Forelimb muscle (tissue), 1 donor: ENCODE data around the gene MLLT10. TPM values are rescaled to one million over a fixed set of nuclear protein-coding genes. Genes with fewer than 3 reads are reported as not detected.

ENCODE experiments used
- DNase-seq: peaks from one replicate; pipeline ENCODE4 v3.0.0-alpha.2; 2013; ENCODE audit warnings: low read depth
- polyA plus RNA-seq: library from polyadenylated mRNA; unstranded; fragments of 120-200 nt; gene quantifications from one replicate; pipeline ENCODE4 v1.2.1, GENCODE V29; 2013; ENCODE audit not compliant: insufficient read length

MLLT10 gene
- polyA plus RNA-seq, 1 donor: 28.2 TPM

DNA sequence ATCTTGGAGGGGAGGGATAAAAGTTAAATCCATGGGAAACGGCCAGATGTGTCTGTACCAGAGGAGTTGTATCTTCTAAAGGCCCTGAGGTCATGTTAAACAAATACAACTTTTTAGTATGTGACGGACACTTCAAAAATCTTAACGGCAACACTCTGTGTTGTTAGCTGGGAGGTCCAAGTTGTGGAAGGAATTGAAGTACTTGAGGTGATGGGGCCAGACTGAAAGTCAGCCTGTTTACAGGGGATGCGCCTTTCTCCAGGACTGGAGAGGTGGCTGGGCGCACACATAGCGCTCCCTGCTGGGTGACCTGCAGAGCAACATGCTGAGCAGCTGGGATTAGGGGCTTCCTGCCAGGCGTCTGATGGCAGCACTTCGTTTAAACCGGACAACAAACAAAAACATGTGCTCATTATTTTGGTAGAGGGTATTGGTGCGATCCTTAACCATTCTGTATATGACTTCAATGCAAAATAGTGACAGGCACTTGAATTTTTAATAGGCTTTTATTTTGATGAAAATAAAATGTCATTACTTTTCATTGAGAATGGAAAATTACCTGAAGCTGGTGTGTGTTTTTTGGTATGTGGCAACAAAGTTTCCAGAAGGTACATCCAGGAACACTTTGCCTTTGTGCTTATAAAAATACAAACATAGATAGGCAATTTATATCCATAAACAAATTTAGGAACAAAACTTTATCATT lies 198.2 kb downstream of the MLLT10 start:
- DNase-seq: peak; percentile 53

DNA sequence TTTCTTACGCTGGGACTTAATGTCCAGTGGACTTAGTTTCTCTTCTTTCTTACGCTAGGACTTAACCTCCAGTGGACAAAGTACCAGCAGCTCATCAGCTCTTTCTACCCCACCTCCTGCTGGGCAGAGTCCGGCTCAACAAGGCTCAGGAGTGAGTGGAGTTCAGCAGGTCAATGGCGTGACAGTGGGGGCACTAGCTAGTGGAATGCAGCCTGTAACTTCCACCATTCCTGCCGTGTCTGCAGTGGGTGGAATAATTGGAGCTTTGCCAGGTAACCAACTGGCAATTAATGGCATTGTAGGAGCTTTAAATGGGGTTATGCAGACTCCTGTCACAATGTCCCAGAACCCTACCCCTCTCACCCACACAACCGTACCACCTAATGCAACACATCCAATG lies 199.7 kb downstream of the MLLT10 start:
- no peak for DNase-seq

DNA sequence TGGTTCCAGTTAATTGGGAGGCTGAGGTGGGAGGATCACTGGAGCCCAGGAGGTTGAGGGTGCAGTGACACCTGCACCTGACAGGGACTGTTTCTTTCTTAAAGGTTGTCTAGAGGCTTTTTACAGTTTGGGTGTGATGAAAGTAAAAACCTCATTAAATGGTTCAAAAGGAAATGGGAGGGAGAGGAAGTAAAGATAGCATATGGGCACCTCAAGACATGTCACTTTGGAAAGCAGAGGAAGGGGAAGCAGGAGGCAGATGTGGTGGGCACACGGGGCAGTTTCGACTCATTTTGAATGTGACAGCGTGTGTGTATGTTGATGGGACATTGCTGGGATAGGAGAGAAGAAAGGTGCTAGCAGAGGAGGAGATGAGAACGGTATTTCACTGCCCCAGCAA lies 203.1 kb downstream of the MLLT10 start:
- DNase-seq: no peak

DNA sequence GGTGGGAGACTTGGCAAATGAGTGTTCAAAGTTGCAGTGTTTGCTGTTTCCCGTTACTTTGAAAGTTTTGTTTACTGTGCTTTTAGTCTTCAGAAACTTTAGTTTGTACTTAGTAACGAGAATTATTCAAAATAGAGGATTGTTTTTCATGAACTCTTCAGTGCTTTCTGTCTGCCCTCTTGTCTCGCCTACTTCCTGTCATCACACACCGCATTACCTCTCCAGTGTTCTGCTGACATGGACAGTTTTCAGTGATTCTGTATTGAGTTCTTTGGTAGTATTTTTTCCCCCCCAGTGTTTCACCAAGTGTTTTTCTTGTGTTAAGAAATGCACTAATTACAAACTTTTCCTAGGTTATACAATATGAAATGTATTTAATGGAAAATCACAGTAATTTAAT lies 207.0 kb downstream of the MLLT10 start:
- no peak for DNase-seq

DNA sequence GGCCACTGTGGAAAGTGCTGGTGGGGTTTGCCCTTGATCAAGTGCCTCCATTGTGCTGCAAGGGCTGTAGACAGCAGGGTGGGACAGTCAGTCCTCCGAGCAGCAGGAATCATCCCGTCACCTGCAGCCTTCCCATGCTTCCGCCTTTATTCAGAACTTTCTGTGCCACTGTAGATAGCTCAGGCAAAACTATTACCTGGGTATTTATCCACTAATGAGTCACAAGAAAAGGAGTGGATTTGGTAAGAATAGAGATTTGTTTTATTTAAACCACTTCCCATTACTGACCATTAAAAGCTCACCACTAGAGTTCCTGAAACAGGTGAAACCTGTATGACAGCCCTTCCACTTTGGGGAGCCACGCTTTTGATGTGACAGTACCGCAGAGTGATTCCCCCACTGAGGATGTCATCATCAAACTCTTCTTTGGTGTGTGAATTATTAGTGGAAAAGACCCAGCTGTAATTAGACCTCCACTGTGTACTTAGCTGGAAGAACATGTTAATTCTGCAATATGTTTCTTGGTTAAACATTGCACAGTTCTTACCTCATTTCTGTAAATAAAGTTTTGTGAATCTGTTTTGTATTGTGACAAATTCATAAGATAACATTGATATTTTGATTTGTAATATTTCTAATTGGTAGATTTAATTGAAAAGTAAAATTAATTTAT lies 208.8 kb downstream of the MLLT10 start:
- no peak for DNase-seq

DNA sequence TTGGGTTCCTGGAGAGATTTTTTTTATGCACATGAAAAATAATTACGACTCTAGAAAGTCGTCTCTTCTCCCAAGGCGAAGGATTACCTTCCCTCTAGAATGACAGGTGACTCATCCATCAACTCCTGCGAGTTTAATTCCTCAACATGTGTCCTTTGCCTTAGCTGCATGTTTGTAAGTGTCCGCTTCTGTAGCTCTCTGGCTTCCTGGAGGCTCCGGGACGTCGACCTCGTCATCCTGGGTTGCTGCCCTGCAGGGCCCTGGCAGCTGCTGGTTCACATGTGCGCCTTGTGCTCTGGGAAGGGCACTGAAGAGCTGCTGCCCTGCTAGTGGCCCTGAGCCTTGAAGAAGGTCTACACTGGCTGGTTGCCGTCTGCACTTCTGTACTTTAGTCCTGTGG lies 210.2 kb downstream of the MLLT10 start:
- DNase-seq: no peak

DNA sequence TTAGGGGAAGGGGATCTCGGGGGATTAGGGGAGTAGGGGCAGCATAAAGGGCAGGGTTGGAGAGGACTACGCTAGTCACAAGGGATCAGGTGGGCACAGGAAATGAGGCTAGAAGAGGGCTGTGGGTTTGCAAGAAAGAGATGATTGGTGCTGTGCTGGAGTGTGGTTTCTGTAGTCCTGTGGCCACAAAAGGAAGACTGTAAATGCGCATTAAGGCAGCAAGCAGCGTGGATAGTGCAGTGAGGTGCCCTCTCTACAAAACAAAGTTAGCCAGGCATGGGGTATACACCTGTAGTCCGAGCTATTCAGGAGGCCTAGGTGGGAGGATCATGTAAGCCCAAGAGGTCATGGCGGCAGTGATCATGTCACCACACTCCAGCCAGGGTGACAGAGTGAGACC lies 212.1 kb downstream of the MLLT10 start:
- no peak for DNase-seq

DNA sequence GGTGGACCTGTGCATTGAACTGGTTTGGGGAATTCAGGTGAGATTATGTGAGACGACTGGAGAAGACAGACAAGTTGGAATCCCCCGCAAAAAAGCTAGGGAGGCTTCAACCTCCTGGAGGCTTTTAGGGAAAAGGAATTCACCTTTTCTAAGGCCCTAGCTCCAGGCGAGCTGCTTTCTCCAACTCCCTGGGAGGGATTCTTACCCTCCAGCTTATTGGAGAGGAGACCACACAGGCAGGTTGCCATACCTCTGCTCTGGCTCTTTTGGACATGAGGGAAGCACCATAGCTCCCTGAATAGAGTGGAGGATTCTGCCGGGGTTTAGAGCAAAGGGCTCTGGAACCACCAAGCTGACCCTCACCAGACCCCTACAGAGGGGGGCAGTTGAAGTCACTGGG lies 213.8 kb downstream of the MLLT10 start:
- DNase-seq: no peak

DNA sequence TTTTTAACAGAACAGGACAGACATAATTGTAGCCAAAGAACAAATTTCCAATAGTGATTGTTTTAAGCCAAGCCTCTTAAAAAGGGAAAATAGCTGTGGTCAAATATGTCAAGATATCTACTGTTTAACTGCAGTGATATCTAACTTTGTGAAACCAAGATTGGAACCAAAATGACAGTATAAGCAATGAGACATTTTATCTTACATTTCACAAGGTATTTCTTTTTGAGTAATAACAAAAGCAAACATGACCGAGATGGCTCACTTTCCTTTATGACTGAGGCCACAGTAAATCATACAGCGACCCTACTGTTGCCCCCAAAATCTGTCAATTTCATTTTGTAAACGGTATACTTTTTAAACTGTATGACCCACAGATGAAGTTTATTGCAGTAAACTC lies 215.8 kb downstream of the MLLT10 start:
- no peak for DNase-seq

DNA sequence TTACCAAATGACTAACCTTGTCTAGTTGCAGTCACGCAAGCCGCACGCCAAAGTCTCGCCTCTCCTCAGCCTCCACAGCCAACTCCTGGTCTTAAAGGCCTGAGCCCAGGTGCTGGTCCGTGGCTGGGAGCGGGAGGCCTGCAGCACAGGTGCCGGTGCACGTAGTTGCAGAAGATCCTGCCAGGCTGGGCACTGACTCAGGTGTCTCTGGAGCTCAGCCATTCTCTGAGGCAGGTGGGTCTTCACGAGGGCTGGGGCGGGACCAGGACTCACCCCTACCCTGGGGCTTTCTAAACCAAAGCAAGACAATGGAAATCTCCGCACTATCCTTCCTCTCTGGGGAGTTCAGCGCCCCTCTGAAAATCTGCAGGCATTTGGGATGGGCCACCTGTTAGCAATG lies 216.4 kb downstream of the MLLT10 start:
- DNase-seq: no peak

DNA sequence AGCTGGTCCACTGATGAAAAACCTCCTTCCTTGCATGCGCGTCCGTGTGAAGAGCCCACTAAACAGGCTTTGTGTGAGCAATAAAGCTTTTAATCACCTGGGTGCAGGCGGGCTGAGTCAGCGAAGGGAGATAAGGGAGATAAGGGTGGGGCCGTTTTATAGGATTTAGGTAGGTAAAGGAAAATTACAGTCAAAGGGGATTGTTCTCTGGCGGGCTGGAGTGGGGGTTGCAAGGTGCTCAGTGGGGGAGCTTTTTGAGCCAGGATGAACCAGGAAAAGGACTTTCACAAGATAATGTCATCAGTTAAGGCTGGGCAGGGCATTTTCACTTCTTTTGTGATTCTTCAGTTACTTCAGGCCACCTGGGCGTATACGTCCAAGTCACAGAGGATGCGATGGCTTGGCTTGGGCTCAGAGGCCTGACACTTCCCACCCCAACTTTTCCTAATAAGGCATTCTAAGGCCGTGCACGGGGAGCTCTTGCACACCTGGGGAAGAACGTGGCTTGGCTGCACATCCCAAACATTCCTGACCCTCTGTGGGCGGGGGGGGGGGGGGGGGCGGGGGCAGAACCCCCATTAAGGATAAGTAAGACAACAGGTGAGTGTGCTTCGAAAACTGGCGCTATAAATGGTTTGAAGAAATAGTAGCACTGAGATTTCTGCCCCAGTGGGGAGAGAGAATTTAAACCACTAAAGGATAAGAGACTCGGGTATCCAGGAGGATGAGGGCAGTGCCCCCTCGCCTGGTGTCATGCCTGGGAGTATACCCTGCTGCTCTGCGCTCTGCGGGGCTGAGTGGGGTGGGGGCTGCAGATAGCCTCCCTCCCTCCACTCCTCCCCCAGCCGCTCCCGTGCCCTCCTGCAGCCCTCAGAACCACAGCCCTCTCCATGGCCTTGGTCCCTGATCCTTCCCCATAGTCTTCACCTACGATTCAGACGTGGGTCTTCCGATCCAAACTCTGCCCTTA lies 217.6 kb downstream of the MLLT10 start:
- no peak for DNase-seq

DNA sequence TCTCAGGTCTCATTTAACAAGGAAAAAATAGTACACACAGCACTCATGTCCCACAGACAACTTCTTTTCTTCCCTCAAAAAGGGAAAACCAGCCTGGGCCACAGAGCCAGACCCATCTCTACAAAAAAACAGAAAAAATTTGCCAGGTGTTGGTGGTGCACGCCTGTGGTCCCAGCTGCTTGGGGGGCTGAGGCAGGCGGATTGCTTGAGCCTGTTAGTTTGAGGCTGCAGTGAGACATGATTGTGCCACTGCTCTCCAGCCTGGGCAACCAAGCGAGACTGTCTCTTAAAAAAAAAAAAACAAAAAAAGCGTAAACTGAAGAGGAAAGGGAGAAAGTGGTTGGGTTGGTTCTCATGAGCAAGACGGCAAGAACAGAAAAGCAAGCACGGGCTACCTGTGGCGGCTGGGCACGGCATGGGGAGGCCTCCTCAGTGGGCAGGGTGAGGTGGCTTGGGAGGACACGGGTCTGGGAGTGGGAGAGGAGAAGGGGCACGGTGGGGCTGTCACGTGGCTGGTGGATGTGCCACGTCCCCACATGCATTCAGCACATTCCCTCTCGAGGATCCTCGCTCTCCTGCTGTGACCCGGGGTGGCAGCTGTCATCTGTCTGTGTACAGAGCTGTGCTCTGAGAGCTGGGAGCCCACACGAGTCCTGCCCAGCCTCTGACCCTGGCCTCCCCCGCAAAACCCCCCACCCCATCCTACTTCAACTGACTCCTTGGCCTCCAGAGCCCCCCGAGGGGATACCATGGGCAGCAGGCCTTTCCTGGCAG lies 219.7 kb downstream of the MLLT10 start:
- DNase-seq: no peak

DNA sequence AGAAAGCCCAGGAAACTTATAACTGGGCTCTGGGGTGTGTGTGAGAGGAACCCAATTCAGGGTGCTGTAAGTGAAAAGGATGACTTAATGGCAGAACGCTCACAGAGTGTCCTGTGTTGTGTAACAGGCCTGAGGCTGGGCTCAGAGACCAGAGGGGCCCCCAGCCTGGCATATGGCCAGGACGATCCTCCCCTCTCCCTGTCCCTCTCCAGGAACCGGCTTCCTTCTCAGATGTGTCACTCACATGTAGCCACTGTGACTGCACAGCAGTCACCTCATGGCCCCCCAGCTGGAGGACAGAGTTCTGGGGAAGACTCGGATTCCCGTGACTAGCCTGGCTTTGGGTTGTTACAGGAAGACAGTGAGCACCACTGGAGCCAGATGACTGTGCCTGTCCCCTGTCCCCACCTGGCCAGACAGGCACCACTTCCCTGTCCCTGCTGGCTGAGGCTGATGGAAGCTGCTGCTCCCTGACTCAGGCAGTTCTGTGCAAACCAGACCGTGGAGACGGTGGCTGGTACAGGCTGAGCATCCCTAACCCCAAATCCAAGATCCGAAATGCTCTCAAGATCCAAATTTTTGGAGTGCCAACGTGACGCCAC lies 220.5 kb downstream of the MLLT10 start:
- no peak for DNase-seq

DNA sequence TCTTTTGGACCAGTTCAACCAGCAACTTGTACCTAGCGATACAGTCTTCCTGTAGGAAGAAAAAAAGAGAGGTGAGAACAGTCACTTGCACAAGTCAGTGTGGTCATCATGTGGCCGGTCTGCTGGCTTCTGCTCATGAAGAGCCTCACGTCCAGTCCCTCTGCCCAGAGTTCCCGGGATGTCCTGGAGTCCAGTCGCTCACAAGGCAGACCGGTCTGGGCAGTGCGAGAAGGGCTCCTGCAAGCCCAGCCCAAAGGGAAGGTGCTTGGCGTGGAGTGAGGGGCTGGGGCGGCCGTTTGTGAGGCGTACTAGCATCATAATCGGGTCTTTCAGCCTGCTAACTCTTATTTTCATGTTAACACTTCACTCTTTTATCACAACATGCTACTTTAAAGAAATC lies 222.7 kb downstream of the MLLT10 start:
- DNase-seq: no peak

DNA sequence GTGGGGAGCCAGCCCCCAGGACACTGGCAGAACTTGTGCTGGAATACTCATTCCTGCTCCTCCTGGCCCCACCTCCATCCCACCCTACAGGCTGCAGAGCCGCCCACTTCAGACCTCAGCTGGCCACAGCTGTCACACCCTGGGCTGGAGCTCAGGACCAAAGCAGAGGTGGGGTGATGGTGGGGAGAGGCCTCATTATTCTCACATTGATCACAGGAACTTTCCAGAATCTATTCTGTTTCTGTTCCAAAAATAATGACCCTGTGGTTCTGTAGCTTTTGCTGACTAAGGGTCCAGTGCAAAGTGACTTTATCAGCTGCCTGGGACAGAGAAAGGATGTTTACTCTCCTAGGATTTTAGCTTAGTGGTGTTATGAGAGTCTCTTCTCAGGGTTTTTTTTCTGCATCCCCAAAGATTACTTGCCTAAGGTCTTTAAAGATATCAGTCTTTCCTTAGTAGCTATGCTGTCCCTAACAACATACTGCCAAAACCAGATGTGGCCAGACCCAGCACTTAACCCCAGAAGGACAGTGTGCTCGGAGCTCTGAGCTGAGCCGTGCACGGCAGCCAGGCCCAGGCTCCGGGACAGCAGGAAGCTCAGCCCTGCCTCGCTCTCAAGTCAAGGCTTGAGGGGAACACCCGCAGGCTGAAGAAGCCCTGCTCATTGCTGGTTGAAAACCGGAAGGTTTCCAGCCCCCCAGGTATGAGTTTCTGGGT lies 223.3 kb downstream of the MLLT10 start:
- DNase-seq: no peak

DNA sequence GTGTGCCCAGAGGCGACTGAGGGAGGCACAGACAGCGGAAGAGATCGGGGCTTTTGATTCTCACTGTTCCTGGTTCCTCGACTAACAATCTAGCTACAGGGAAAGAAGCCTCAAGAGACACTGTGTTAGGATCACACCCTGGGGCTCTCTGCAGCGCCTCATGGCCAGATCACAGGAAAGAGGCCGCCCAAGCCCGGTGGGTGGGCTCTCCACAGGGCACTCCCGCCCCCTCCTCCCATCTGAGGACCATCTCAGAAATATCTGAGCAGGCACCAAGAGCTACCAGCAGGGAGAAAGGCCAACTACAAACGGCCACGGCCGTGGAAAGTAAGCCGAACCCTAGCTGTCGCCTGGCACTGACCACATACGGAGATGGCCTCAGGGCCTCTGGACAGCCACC lies 224.2 kb downstream of the MLLT10 start:
- DNase-seq: no peak

DNA sequence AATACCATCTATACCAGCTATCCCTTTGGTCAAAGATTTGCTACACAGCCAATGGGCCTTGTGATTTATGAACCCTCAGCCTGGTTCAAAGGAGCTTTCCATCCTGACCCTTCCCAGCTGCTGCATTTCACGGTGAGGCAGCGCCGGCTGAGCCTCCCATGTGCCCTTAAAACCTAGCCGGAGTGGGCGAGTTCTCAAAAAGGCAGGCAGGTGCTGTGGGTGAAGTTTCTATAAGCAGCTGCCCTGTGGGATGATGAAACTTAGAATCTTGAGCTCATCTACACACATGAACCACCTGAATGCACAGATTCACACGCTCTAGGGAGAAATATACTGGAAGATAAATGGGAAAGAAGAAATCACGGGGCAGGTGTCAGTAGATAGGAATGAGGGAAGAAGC lies 224.7 kb downstream of the MLLT10 start:
- no peak for DNase-seq

DNA sequence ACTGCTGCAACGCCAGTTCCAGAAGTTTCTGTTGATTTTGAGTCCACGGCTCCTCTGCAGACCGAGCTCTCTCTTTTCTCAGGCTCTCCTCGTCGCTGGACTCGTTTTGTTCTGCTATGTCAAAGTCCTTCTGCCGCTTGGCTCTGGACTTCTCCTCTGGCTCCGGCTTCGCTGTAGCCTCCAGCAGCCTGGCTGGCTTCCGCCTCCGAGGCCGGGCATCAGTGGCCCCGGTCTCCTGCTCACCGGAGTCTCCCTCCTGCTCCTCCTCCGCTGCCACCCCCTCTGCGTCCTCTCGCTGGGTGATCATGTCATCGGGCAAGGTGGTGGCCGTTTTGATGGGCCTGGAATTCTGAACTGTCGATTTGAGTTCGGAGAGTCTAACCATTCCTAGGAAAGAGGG lies 225.2 kb downstream of the MLLT10 start:
- no peak for DNase-seq

DNA sequence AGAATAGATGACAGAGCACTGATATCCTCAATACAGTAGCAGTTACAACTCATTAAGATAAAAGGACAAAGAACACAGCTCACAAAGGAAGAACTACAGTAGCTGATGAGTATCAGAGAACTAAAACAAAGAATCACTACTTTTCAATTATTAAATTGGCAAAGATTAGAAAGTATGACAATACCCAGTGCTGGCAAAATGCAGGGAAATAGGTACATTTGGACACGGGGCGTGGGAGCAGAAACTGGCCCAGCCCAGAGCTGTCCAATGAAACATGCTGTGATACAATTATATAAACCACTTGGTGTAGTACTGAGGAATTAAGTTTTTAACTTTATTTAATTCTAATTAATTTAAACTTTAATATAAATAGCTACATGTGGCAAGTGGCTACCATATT lies 226.3 kb downstream of the MLLT10 start:
- DNase-seq: no peak

DNA sequence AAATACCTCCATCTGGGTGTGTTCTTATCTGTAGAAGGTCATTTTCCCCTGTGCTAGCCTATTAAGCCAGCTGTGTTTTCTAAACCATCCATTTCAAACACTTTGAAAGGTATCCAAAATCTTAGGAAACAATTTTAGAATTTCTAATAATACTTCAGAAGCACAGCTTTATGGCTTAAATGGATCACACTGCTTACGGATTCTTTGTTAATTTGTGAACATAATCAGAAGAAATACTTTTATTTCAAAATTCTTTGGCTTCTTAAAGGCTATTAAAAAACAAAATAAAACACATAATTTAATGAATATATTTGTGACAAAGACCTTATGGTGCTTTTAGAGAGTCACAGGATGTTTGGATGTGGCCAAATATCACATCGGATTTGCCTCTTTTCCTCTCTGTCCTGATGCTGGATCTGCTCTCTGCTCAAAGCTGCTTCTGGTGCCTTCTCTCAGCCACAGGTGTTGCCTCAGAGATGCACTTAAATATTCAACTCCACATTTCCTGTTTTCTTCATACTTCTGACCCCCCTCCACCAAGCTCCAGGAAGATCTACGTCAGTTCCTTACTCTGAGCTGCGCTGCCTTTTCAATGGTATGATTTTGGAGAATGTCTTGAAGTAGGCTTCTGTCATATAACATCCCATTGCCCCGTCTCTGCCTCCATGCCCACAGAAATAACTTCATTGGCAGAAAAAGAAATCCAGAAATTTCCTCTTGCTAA lies 230.6 kb downstream of the MLLT10 start:
- no peak for DNase-seq
